HepG2 (cell line): ENCODE data around the gene WDR35. TPM values are rescaled to one million over a fixed set of nuclear protein-coding genes. Genes with fewer than 3 reads are reported as not detected.
A peak's percentile ranks its signal among the peaks of the same experiment; 100 is the strongest.

Source experiments
- ATF5 ChIP-seq: sonication (generic); formaldehyde crosslinking; IDR thresholded peaks from 2 replicates; pipeline ENCODE4 v1.4.0; 2020; ENCODE audit warnings: mild to moderate bottlenecking, low read depth, missing genetic modification reagents
- BHLHE40 ChIP-seq: IDR thresholded peaks from 2 replicates; pipeline ENCODE4 v1.6.1; 2011; ENCODE audit warnings: low read length, improper control_type of control experiment
- CTCF ChIP-seq: sonication (generic); formaldehyde crosslinking; IDR thresholded peaks from 2 replicates; pipeline ENCODE4 v1.5.0; 2020; ENCODE audit warnings: mild to moderate bottlenecking, missing genetic modification reagents, moderate library complexity
- ERF ChIP-seq: IDR thresholded peaks from 2 replicates; pipeline ENCODE4 v1.6.1; 2018; ENCODE audit warnings: missing biosample characterization, missing genetic modification reagents
- FOXK1 ChIP-seq: sonication (generic); formaldehyde crosslinking; IDR thresholded peaks from 2 replicates; pipeline ENCODE4 v1.4.0; 2020; ENCODE audit warnings: low read depth, missing genetic modification reagents, borderline replicate concordance
- GZF1 ChIP-seq: sonication (generic); formaldehyde crosslinking; IDR thresholded peaks from 2 replicates; pipeline ENCODE4 v1.5.1; 2020; ENCODE audit warnings: mild to moderate bottlenecking, missing genetic modification reagents
- IKZF5 ChIP-seq: IDR thresholded peaks from 2 replicates; pipeline ENCODE4 v1.6.1; 2018; ENCODE audit warnings: missing genetic modification reagents, mild to moderate bottlenecking, missing compliant biosample characterization
- ISL2 ChIP-seq: sonication (generic); formaldehyde crosslinking; IDR thresholded peaks from 2 replicates; pipeline ENCODE4 v1.5.0; 2020; ENCODE audit warnings: missing genetic modification reagents
- KDM3A ChIP-seq: IDR thresholded peaks from 2 replicates; pipeline ENCODE4 v1.6.1; 2018; ENCODE audit warnings: low read depth, missing compliant biosample characterization
- MAFG ChIP-seq: sonication (generic); formaldehyde crosslinking; IDR thresholded peaks from 2 replicates; pipeline ENCODE4 v1.5.1; 2020; ENCODE audit warnings: mild to moderate bottlenecking, missing genetic modification reagents
- MYC ChIP-seq: sonication (generic); formaldehyde crosslinking; IDR thresholded peaks from 2 replicates; pipeline ENCODE4 v1.9.0; 2021; ENCODE audit warnings: missing genetic modification reagents, borderline replicate concordance
- NR0B2 ChIP-seq: sonication (generic); formaldehyde crosslinking; IDR thresholded peaks from 2 replicates; pipeline ENCODE4 v1.4.0; 2020; ENCODE audit warnings: mild to moderate bottlenecking, missing genetic modification reagents
- PCBP2 ChIP-seq: fragments of 200-400 bp; formaldehyde crosslinking; optimal IDR thresholded peaks from 2 replicates; pipeline ENCODE3; 2018; ENCODE audit warnings: low read length, low read depth; ENCODE audit not compliant: poor library complexity, severe bottlenecking
- RXRA ChIP-seq: sonication (generic); formaldehyde crosslinking; IDR thresholded peaks from 2 replicates; pipeline ENCODE4 v1.5.1; 2020; ENCODE audit warnings: missing genetic modification reagents
- SMAD3 ChIP-seq: sonication (generic); formaldehyde crosslinking; IDR thresholded peaks from 2 replicates; pipeline ENCODE4 v1.4.0; 2020; ENCODE audit warnings: missing genetic modification reagents
- SMAD9 ChIP-seq: sonication (generic); formaldehyde crosslinking; IDR thresholded peaks from 2 replicates; pipeline ENCODE4 v1.5.1; 2020; ENCODE audit warnings: mild to moderate bottlenecking, missing genetic modification reagents
- SP1 ChIP-seq, 2 experiments: fragments of 450-650 bp in 1 of 2; sonication (generic) in 1 of 2; formaldehyde crosslinking in 1 of 2; IDR thresholded peaks; 2 replicates each; pipeline versions ENCODE4 v1.4.0 to v1.6.1; 2016 to 2020; ENCODE audit warnings: missing genetic modification reagents in 1 of 2
- SRY ChIP-seq: sonication (generic); formaldehyde crosslinking; IDR thresholded peaks from 2 replicates; pipeline ENCODE4 v1.8.0; 2022; ENCODE audit warnings: mild to moderate bottlenecking, missing genetic modification reagents
- TEF ChIP-seq: sonication (generic); formaldehyde crosslinking; IDR thresholded peaks from 2 replicates; pipeline ENCODE4 v1.5.0; 2020; ENCODE audit warnings: missing genetic modification reagents
- THAP11 ChIP-seq: IDR thresholded peaks from 2 replicates; pipeline ENCODE4 v1.6.1; 2016; ENCODE audit warnings: missing biosample characterization, missing genetic modification reagents
- XRCC5 ChIP-seq: fragments of 200-400 bp; formaldehyde crosslinking; optimal IDR thresholded peaks from 2 replicates; pipeline ENCODE3; 2017; ENCODE audit warnings: mild to moderate bottlenecking, low read length
- ZNF362 ChIP-seq: sonication (generic); formaldehyde crosslinking; IDR thresholded peaks from 2 replicates; pipeline ENCODE4 v1.4.0; 2020; ENCODE audit warnings: missing genetic modification reagents, mild to moderate bottlenecking, borderline replicate concordance
- ZNF839 ChIP-seq: sonication (generic); formaldehyde crosslinking; IDR thresholded peaks from 2 replicates; pipeline ENCODE4 v1.4.0; 2020; ENCODE audit warnings: missing genetic modification reagents, mild to moderate bottlenecking, borderline replicate concordance
- polyA plus RNA-seq, 8 experiments: library from polyadenylated mRNA; depleted of rRNA in 3 of 8; stranded (reverse) in 7 of 8; unstranded in 1 of 8; fragments of >200 nt; fragmentation: Illumina TruSeq in 4 of 8; extraction: Trizol in 4 of 8; gene quantifications; 2 replicates each; pipeline versions ENCODE4 v1.2.1 to v1.2.3, GENCODE V29; 2011 to 2016; ENCODE audit warnings: low read depth in 4 of 8, missing spikeins in 1 of 8, mixed read lengths in 1 of 8; ENCODE audit not compliant: insufficient read depth in 1 of 8
- total RNA-seq, 5 experiments: library from RNA; depleted of rRNA; stranded (reverse); fragments of >200 nt; fragmentation: Illumina TruSeq; extraction: Trizol; gene quantifications; 2 replicates each; pipeline ENCODE4 v1.2.3, GENCODE V29; 2016; ENCODE audit warnings: low read depth in 1 of 5

Gene WDR35
- total and polyA plus RNA-seq, 2 of the 13 experiments (the other 11 are each of a cell fraction or from before 2014, with no cell fraction given): 11.1 to 19.6 TPM

- peak; percentile 47; the same call in 1 of the 2 replicates for TF ChIP-seq IKZF5 (CRISPR knock-in tag)
- 0 out of 2 replicates have a peak, but pooled peaks have one; percentile 39 for TF ChIP-seq TEF (CRISPR knock-in tag)
- TF ChIP-seq SMAD9 (CRISPR knock-in tag): 0 out of 2 replicates have a peak, but pooled peaks have one; percentile 65
- peak; percentile 53; the same call in 1 of the 2 replicates for TF ChIP-seq MYC (CRISPR knock-in tag)
- 0 out of 2 replicates have a peak, but pooled peaks have one; percentile 16 for TF ChIP-seq GZF1 (CRISPR knock-in tag)
- peak; percentile 90 for TF ChIP-seq KDM3A (CRISPR knock-in tag)
- TF ChIP-seq SP1 (IDR thresholded peaks at IDR 0.05): no peak
- no peak for TF ChIP-seq SP1 (CRISPR knock-in tag; IDR thresholded peaks at IDR 0.05)
- TF ChIP-seq ISL2 (CRISPR knock-in tag): peak; percentile 47; the same call in 1 of the 2 replicates
- 0 out of 2 replicates have a peak, but pooled peaks have one; percentile 18 for TF ChIP-seq BHLHE40
- peak; percentile 69 for TF ChIP-seq XRCC5
- peak; percentile 45; the same call in 1 of the 2 replicates for TF ChIP-seq ZNF362 (CRISPR knock-in tag)
- TF ChIP-seq RXRA: peak; percentile 46; the same call in 1 of the 2 replicates
- no peak for TF ChIP-seq SRY (CRISPR knock-in tag)
- TF ChIP-seq SMAD3 (CRISPR knock-in tag): peak; percentile 64
- TF ChIP-seq ERF (CRISPR knock-in tag): peak; percentile 79
- TF ChIP-seq FOXK1 (CRISPR knock-in tag): 0 out of 2 replicates have a peak, but pooled peaks have one; percentile 41
- peak; percentile 68; the same call in 1 of the 2 replicates for TF ChIP-seq NR0B2 (CRISPR knock-in tag)
- peak; percentile 100 for TF ChIP-seq CTCF (CRISPR knock-in tag)
- no peak for TF ChIP-seq PCBP2
- TF ChIP-seq THAP11: peak; percentile 64
- TF ChIP-seq ZNF839 (CRISPR knock-in tag): 0 out of 2 replicates have a peak, but pooled peaks have one; percentile 82
- TF ChIP-seq ATF5 (CRISPR knock-in tag): 0 out of 2 replicates have a peak, but pooled peaks have one; percentile 29
- TF ChIP-seq MAFG (CRISPR knock-in tag): no peak
Observed at GRCh38 chr2:19863303-19864041, 126.4 kb downstream of the WDR35 start (continued).
